Islet precursor cell (in vitro differentiated cells): Measurements from ENCODE around the gene NDUFA9.

Experiments
- DNase-seq: peaks from one replicate; pipeline ENCODE4 v3.0.0-alpha.2; 2018

NDUFA9 gene

GRCh38 chr12:4648501-4649357 is at the start of gene NDUFA9, which contains the start of gene AKAP3:
Gene NDUFA9 (plus strand): TSS chr12:4649114. CDS start chr12:4649127, 13 bp downstream.
Gene AKAP3 (minus strand): TSS chr12:4649051. CDS start chr12:4638196, 10,855 bp downstream.
- DNase-seq = peak; percentile 95

- no peak for DNase-seq
Observed at GRCh38 chr12:4603421-4603820, 45.5 kb upstream of the NDUFA9 start.

- DNase-seq = no peak
Observed at GRCh38 chr12:4603946-4604345, 45.0 kb upstream of the NDUFA9 start.

GRCh38 chr12:4604684-4605193 is 44.2 kb upstream of the NDUFA9 start:
- DNase-seq = peak; percentile 90

DNA sequence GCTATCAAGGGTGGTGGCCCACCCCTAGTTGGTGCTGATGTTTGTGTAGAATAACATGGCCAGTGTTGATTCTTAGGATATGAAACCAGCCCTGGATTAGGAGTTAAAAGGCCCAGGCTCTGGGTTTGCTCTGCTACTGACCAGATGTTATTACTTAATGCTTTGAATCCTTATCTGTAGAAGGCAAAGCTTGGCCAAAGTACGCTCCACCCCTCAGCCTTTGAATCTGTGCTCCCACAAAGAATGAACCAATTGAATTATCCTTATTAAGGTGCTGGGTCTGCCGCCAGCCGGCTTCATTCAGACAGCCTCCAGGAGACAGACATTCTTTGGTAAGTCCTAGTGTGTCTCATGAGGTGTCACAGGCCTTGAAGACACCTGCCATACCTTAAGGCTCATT is 41.9 kb upstream of the NDUFA9 start:
- DNase-seq = no peak

DNA sequence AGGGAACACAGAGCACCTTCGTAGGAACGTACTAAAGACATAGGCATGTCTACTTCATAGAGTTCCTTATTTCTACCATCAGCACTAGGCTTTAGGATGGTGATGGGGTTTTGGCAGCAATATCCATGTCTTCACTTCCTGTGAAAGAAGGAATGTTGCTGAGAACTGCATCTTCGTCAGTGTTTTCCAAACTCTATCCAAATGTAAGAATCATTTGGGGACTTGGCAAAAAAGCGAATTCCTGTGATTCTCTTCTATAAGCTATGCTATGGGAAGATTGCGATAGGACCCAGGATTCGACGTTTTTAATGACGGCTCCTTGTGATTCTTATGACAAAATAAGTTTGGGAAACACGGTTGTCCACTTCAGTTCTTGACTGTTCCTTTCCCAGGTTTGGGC is 39.8 kb upstream of the NDUFA9 start:
- DNase-seq = no peak

DNA sequence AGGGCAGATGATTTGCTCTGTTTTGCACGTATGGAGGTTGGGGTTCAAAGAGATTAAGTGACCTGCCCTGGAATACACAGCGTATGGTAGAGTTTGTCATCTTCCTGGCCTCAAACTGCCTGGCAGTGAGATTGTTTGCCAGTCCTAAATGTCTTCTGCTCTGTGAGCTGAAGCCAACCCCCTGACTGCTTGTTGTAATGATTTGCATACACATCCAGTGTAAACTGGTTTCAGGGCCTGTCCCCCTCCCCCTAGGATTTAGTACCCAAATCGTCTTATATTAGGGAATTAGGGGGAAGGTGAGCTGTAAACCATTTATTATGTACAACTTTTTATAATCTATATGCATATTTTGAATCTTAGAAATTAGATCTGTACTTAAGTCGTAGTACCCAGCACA is 38.4 kb upstream of the NDUFA9 start:
- no peak for DNase-seq

DNA sequence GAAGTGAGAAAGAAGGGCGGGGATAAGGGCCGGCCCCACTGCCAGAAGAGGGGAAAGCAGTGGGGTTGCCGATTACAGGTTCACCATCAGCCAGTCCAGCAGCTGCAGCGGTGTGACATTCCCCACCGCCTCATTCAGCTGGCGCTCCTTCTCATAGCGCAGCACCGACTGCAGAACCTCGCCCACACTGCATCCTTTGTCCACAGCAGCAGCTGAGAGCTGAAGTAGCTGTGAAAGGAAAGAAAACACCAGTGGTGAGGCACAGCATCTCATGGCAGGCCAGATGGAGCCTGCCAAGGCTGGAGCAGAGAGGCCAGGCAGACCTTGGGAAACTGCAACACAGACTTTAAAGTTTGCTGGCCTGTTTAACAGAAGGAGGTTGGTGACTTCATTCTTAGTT is 33.2 kb upstream of the NDUFA9 start:
- DNase-seq = no peak

DNA sequence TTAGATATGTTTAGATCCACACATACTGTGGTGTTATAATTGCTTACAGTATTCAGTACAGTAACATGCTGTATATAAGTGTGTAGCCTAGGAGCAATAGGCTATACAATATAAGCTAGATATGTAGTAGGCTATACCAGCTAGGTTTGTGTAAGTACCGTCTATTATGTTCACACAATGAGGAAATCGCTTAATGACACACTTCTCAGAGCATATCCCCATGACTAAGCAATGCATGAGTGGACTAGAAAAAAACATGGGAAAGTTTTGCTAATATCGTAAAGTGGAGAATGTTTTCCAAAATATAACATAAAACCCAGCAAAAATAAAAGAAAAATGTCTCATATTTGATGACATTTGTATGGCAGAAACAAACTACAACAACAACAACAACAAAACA is 27.4 kb upstream of the NDUFA9 start:
- no peak for DNase-seq

- DNase-seq = no peak
Observed at GRCh38 chr12:4626543-4626942, 22.4 kb upstream of the NDUFA9 start.

- no peak for DNase-seq
Observed at GRCh38 chr12:4628406-4628805, 20.5 kb upstream of the NDUFA9 start.

DNA sequence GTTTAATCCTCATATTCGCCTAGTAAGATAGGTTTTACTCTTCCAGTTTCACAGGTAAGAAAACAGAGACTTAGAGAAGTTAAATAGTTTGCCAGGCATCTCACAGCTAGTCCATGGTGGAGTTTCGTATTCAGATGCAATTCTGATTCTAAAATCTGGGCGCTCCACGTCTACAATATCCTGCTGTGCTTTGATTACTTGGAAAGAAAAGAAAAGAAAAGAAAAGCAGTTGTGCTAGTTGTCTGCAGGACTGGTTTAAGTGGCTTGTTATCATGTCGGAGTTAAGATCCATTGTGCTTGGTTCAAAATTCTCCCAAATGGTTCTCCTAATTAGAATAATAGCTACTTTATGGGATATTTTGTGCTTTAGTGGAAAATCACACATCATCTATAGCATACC is 18.7 kb upstream of the NDUFA9 start:
- no peak for DNase-seq

DNA sequence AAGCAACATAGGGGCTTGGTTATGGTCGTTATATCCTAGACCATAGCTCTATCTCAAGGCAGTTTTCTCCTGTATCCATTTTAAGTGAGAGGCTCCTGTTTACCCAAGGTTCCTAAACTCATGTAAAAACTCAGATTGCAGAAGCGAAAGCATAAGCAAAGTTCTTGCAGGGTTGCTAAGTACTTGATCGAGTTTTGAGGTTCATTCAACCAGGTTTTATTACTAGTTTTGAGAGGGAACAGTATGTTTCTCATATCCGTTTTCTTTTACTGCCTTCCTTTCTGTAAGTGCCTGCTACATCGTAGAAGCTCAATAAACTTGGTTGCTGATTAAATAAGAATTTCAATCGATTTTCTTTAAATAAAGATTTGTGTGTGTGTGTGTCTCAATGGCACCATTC is 5.2 kb upstream of the NDUFA9 start:
- no peak for DNase-seq

GRCh38 chr12:4645023-4645422 is 3.9 kb upstream of the NDUFA9 start:
- DNase-seq = no peak

- DNase-seq = no peak
Observed at GRCh38 chr12:4648104-4648500, 812 bp upstream of the NDUFA9 start.

DNA sequence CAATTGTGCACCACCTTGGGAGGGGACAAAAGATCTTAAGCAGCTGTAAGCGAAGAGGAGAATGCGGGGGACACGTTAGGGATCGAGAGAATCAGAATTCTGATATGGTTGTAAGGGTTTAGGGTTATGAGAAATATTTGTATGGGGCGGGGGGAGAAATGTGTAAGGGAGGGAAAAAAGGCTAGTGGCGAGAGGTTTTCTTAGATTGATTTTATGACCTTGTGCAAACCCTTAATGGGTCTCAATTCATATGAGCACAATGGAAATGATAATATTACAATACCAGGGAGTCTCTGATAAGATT is 396 bp downstream of the NDUFA9 start:
- DNase-seq = no peak

DNA sequence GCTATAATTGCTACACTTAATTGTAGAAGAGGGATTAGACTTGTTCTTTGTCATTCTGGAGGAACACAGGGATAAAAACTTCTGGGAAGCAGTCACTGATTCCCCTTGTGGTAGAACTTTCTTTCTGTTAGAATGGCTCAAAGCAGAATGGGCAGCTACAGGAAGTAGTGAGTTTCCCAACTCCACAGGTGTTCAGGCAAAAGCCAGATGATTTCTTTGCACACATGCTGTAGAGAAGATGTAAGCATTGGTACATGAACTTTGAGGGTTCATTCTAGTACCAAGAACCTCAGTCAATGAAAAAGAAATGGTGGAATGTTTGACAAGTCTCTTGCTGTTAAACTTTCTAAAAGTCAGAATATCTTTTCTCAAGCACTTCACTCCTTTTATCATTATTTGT is 4.3 kb downstream of the NDUFA9 start:
- no peak for DNase-seq

DNA sequence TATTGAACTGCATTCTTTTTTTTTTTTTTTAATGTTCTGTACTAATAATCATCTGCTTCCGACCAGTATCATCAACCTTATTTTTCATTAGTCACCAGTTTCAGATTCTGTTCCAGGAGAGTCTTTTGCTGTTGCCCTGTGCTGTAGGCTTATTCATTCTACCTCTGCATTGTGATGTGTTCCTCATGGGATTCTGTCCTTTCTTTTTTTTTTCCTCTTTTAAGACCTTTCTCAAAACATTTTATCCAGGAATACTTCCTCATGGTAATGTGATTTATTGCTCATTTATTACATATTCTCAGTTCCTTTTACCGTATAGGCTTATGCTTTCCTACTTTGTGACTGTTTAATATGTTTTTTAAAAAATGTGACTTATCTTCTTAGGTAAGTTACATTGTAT is 4.8 kb downstream of the NDUFA9 start:
- no peak for DNase-seq

- DNase-seq = no peak
Observed at GRCh38 chr12:4663971-4664505, 15.1 kb downstream of the NDUFA9 start.

GRCh38 chr12:4665236-4665635 is 16.3 kb downstream of the NDUFA9 start:
- no peak for DNase-seq

GRCh38 chr12:4679711-4680110 is 30.8 kb downstream of the NDUFA9 start:
- no peak for DNase-seq

DNA sequence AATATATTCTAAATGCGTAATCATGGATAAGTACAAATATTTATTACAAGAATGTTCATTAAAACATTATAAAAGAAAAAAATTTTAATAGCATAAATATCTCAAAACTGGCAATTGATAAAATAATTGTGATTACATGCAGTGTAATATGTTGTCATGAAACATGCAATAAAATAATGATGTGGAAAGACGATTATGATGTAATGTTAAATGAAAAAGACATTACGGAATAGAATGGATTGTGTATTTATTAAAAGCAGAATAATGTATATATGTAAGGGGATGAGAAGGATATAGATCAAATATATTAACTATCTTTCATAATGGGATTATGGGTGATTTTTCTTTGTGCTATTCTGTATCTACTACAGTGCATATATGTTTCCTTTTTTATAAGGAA is 32.8 kb downstream of the NDUFA9 start:
- DNase-seq = no peak

DNA sequence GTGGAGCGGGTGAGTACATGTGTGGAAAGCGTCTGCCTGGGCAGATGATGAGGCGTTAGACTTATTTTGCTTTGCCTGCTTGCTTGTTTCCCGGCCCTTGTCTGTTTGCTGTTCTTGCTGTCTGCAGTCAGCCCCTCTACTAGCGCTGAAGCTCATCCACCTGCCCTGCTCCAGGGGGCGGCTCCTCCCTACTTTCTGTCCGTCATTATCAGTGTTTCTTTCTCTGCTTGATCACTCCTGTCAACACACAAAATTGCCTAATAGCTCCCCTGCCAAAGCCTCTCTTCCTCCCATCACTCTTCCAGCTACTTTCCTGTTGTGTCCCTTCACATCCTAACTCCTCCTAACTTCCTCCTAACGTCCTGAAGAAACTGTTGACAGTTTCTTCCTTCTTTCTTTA is 36.4 kb downstream of the NDUFA9 start:
- DNase-seq = no peak

DNA sequence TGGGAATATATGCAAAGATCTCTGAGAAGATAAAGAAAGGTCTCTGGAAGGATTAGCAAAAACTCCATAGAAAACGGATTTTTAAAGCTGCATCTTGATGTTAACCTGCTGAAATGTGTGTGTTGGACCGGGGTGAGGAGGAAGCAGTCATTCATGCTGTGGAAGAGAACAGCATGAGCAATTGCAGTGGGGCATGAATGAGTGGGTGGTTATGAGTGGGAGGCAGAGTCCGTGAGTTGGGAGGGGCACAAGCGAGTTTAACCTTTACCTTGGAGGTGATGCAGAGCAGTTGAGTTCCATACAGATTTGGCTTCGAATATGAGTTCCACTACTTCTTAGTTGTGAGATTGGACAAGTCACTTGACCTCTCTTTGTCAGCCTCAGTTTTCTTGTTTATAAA is 41.8 kb downstream of the NDUFA9 start:
- DNase-seq = no peak
